ENCODE data around the gene CELA2B. TPM values are rescaled to one million over a fixed set of nuclear protein-coding genes. Genes with fewer than 3 reads are reported as not detected.

The CELA2B gene
- total and polyA plus RNA-seq, 9 of the 15 experiments (the other 6 are each of a cell fraction or from before 2014, with no cell fraction given) = 0.25 to 2.1 (median 0.38) TPM; not detected in 5

DNA sequence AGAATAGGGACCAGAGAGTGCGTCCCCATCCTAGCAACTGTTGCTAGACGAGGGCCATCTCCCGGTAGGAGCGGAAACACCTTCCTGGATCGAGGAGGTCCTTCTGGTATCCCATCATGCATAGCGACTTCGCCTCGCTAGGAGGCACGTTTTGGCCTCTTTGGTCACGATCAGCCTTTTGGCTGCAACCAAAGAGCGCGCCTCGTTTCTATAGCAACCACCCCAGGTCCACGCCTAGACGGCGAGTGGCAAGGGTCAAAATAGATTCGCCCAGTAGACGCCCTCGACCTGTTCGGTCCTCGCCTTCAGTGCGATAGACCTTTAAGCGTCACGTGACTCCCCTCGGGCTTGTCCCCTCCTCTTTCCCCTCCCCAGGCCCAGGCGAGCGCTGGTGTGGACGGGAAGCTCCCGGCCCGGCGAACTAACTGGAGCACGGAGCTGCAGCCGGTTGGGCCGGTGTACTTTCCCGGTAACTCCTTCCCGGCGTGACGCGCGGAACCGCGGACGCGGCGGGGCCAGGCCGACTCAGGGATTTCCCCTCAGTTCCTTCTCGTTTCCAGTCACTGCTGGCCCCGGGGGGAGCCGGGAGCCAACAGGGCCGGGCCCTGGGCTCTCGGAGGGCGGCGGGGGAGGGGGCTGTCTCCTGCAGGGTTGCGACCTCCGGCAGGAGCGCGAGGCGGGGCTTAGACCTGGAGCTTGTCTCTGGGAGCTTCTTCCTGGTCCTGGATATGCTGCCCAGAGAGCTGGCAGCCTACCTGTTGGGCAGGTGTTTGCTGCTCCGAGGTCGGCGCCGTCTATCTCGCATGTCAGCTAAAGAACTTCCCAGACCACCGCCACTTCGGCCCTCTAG is 50.8 kb downstream of the CELA2B start, which contains the start of gene DNAJC16 (continued):
- TF ChIP-seq, protein P1, sequence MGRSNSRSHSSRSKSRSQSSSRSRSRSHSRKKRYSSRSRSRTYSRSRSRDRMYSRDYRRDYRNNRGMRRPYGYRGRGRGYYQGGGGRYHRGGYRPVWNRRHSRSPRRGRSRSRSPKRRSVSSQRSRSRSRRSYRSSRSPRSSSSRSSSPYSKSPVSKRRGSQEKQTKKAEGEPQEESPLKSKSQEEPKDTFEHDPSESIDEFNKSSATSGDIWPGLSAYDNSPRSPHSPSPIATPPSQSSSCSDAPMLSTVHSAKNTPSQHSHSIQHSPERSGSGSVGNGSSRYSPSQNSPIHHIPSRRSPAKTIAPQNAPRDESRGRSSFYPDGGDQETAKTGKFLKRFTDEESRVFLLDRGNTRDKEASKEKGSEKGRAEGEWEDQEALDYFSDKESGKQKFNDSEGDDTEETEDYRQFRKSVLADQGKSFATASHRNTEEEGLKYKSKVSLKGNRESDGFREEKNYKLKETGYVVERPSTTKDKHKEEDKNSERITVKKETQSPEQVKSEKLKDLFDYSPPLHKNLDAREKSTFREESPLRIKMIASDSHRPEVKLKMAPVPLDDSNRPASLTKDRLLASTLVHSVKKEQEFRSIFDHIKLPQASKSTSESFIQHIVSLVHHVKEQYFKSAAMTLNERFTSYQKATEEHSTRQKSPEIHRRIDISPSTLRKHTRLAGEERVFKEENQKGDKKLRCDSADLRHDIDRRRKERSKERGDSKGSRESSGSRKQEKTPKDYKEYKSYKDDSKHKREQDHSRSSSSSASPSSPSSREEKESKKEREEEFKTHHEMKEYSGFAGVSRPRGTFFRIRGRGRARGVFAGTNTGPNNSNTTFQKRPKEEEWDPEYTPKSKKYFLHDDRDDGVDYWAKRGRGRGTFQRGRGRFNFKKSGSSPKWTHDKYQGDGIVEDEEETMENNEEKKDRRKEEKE (IDR thresholded peaks at IDR 0.05; ENCODE audit: borderline replicate concordance in 1 of 2, control insufficient read depth in 1 of 2, low read depth in 2 of 2, low read length in 1 of 2) = peak in 1 of 2 experiments; percentile 73; a peak in 2 of 4 replicates
- peak in 1 of 2 experiments; percentile 57; a peak in 1 of 4 replicates for TF ChIP-seq KDM1A (IDR thresholded peaks at IDR 0.05)
- no peak for TF ChIP-seq PURB (CRISPR knock-in tag; IDR thresholded peaks at IDR 0.05; ENCODE audit: low read depth)
- TF ChIP-seq HDAC1 (IDR thresholded peaks at IDR 0.05) = peak in 1 of 2 experiments; percentile 92; a peak in 1 of 4 replicates
- TF ChIP-seq SRSF3 (IDR thresholded peaks at IDR 0.05; ENCODE audit: insufficient read depth, low read length) = no peak
- TF ChIP-seq ZNF384 (IDR thresholded peaks at IDR 0.05; ENCODE audit: low read depth, low read length) = 0 out of 2 replicates have a peak, but pooled peaks have one; percentile 11
- TF ChIP-seq, protein P2, sequence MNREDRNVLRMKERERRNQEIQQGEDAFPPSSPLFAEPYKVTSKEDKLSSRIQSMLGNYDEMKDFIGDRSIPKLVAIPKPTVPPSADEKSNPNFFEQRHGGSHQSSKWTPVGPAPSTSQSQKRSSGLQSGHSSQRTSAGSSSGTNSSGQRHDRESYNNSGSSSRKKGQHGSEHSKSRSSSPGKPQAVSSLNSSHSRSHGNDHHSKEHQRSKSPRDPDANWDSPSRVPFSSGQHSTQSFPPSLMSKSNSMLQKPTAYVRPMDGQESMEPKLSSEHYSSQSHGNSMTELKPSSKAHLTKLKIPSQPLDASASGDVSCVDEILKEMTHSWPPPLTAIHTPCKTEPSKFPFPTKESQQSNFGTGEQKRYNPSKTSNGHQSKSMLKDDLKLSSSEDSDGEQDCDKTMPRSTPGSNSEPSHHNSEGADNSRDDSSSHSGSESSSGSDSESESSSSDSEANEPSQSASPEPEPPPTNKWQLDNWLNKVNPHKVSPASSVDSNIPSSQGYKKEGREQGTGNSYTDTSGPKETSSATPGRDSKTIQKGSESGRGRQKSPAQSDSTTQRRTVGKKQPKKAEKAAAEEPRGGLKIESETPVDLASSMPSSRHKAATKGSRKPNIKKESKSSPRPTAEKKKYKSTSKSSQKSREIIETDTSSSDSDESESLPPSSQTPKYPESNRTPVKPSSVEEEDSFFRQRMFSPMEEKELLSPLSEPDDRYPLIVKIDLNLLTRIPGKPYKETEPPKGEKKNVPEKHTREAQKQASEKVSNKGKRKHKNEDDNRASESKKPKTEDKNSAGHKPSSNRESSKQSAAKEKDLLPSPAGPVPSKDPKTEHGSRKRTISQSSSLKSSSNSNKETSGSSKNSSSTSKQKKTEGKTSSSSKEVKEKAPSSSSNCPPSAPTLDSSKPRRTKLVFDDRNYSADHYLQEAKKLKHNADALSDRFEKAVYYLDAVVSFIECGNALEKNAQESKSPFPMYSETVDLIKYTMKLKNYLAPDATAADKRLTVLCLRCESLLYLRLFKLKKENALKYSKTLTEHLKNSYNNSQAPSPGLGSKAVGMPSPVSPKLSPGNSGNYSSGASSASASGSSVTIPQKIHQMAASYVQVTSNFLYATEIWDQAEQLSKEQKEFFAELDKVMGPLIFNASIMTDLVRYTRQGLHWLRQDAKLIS (CRISPR knock-in tag; IDR thresholded peaks at IDR 0.05) = no peak; the same call in 1 of the 2 replicates
- 0 out of 2 replicates have a peak, but pooled peaks have one; percentile 17 for TF ChIP-seq HLTF (IDR thresholded peaks at IDR 0.05)
- TF ChIP-seq, protein P3, sequence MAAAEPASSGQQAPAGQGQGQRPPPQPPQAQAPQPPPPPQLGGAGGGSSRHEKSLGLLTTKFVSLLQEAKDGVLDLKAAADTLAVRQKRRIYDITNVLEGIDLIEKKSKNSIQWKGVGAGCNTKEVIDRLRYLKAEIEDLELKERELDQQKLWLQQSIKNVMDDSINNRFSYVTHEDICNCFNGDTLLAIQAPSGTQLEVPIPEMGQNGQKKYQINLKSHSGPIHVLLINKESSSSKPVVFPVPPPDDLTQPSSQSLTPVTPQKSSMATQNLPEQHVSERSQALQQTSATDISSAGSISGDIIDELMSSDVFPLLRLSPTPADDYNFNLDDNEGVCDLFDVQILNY (CRISPR knock-in tag; IDR thresholded peaks at IDR 0.05) = no peak
- TF ChIP-seq, protein P4, sequence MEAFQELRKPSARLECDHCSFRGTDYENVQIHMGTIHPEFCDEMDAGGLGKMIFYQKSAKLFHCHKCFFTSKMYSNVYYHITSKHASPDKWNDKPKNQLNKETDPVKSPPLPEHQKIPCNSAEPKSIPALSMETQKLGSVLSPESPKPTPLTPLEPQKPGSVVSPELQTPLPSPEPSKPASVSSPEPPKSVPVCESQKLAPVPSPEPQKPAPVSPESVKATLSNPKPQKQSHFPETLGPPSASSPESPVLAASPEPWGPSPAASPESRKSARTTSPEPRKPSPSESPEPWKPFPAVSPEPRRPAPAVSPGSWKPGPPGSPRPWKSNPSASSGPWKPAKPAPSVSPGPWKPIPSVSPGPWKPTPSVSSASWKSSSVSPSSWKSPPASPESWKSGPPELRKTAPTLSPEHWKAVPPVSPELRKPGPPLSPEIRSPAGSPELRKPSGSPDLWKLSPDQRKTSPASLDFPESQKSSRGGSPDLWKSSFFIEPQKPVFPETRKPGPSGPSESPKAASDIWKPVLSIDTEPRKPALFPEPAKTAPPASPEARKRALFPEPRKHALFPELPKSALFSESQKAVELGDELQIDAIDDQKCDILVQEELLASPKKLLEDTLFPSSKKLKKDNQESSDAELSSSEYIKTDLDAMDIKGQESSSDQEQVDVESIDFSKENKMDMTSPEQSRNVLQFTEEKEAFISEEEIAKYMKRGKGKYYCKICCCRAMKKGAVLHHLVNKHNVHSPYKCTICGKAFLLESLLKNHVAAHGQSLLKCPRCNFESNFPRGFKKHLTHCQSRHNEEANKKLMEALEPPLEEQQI (IDR thresholded peaks at IDR 0.05) = no peak
- TF ChIP-seq ZNF699 (CRISPR knock-in tag; IDR thresholded peaks at IDR 0.05; ENCODE audit: insufficient replicate concordance) = no peak
- TF ChIP-seq ZC3H11A (IDR thresholded peaks at IDR 0.05; ENCODE audit: low read depth, low read length) = no peak
- TF ChIP-seq ILK (tag; IDR thresholded peaks at IDR 0.05; ENCODE audit: borderline replicate concordance, low read depth) = no peak
- TF ChIP-seq POU5F1 (IDR thresholded peaks at IDR 0.05; ENCODE audit: borderline replicate concordance, low read depth, low read length, partially characterized antibody) = peak; percentile 94
- TF ChIP-seq TAF1 (IDR thresholded peaks at IDR 0.05; ENCODE audit: control insufficient read depth, extremely low read depth, insufficient read depth, low read length, severe bottlenecking) = peak; percentile 77
